Ishikawa (cell line): ENCODE measurements around the gene PPP2R2C.
A peak's percentile ranks its signal among the peaks of the same experiment; 100 is the strongest.

Source experiments
- CEBPB ChIP-seq: IDR thresholded peaks from 2 replicates; pipeline ENCODE4 v1.6.1; 2012
- CREB1 ChIP-seq: IDR thresholded peaks from 2 replicates; pipeline ENCODE4 v1.6.1; 2012; ENCODE audit warnings: low read depth
- EGR1 ChIP-seq: IDR thresholded peaks from 2 replicates; pipeline ENCODE4 v1.6.1; 2012
- EP300 ChIP-seq: IDR thresholded peaks from 2 replicates; pipeline ENCODE4 v1.6.1; 2012; ENCODE audit warnings: borderline replicate concordance
- FOXM1 ChIP-seq: IDR thresholded peaks from 2 replicates; pipeline ENCODE4 v1.6.1; 2012; ENCODE audit warnings: low read depth, borderline replicate concordance
- NFIC ChIP-seq: IDR thresholded peaks from 2 replicates; pipeline ENCODE4 v1.6.1; 2012
- RAD21 ChIP-seq: IDR thresholded peaks from 2 replicates; pipeline ENCODE4 v1.6.1; 2012; ENCODE audit warnings: low read depth
- TAF1 ChIP-seq: IDR thresholded peaks from 2 replicates; pipeline ENCODE4 v1.6.1; 2012; ENCODE audit warnings: low read depth, mild to moderate bottlenecking
- TCF12 ChIP-seq: IDR thresholded peaks from 2 replicates; pipeline ENCODE4 v1.6.1; 2012; ENCODE audit warnings: low read depth
- TEAD4 ChIP-seq: IDR thresholded peaks from 2 replicates; pipeline ENCODE4 v1.6.1; 2012
- YY1 ChIP-seq: IDR thresholded peaks from 2 replicates; pipeline ENCODE4 v1.6.1; 2012; ENCODE audit warnings: low read depth
- ZBTB7A ChIP-seq: IDR thresholded peaks from 2 replicates; pipeline ENCODE4 v1.6.1; 2012; ENCODE audit warnings: low read depth
- TF ChIP-seq, protein P1 (sequence below): IDR thresholded peaks from 2 replicates; pipeline ENCODE4 v1.6.1; 2012; ENCODE audit warnings: low read depth, mild to moderate bottlenecking
- TF ChIP-seq, protein P2 (sequence below): IDR thresholded peaks from 2 replicates; pipeline ENCODE4 v1.6.1; 2012
- TF ChIP-seq, protein P3 (sequence below): IDR thresholded peaks from 2 replicates; pipeline ENCODE4 v1.6.1; 2012

PPP2R2C gene

DNA sequence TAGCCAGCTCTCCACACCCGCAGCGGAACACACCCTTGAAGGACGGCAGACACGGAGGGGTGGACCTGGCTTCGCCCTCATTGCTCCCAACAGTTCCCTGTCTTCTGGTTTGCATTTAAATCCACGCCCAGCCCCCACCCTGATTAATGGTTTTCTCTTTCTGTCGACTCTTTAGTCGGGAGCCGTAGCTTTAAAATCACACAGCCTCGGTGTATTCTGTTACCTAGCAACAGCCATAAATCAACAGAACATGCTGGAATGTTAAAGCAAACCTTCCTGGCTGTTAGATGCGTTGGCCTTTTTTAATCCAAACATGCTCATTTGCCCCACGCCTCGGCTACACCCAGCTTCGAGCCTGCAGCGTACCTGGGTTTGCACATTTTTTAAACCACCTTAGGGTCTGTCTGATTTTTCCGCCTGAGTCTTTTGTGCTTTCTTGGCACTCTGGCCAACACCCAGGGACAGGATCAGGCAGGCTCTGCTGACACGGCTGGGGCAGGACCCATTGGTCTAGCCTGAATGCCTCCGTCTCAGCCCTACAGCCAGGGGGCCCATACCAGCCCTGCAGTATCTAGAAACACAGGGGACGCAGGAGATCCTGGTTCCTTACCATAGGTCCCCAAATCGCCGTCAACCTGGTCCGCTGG lies 21.4 kb upstream of the PPP2R2C start:
- TF ChIP-seq TEAD4 (peak; percentile 47; the same call in 1 of the 2 replicates), FOXM1 (no peak)

DNA sequence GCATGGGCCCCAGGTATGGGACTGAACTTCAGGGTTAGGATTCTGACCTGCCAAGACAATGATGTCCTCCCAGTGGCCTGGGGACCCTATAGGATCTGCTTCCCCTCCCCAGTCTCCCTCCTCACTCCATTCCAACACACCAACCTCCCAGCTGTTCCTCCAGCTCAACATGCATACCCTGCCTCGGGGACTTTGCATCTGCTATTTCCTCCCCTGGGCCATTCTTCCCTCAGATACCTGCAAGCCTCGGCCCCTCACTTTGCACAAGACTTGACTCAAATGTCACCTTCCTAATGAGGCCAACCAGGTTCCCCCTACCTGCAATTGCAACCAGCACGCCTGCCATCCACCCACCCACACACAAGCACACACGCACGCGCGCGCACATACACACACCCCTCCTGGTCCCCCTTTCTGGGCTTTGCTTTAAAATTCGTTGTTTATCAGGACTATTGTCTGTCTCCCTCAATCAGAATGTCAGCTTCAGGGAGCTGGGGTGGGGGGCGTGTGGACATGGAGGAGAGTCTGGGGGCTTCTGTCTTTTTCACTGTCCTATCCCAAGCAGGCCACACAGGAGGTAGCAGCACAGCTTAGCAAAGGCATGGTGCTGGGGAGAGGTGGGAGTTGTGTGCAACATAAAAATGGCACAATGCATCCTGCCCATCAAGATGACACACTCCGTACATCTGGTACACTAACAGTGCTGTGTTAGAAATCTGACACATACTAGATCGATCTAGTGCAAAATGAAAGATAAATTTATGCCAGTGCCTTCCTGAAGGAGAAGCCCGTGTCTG lies 20.6 kb upstream of the PPP2R2C start:
- TF ChIP-seq EGR1 (no peak), EP300 (no peak), TAF1 (no peak), NFIC (no peak), ZBTB7A (no peak), TCF12 (no peak)
- TF ChIP-seq, protein P1, sequence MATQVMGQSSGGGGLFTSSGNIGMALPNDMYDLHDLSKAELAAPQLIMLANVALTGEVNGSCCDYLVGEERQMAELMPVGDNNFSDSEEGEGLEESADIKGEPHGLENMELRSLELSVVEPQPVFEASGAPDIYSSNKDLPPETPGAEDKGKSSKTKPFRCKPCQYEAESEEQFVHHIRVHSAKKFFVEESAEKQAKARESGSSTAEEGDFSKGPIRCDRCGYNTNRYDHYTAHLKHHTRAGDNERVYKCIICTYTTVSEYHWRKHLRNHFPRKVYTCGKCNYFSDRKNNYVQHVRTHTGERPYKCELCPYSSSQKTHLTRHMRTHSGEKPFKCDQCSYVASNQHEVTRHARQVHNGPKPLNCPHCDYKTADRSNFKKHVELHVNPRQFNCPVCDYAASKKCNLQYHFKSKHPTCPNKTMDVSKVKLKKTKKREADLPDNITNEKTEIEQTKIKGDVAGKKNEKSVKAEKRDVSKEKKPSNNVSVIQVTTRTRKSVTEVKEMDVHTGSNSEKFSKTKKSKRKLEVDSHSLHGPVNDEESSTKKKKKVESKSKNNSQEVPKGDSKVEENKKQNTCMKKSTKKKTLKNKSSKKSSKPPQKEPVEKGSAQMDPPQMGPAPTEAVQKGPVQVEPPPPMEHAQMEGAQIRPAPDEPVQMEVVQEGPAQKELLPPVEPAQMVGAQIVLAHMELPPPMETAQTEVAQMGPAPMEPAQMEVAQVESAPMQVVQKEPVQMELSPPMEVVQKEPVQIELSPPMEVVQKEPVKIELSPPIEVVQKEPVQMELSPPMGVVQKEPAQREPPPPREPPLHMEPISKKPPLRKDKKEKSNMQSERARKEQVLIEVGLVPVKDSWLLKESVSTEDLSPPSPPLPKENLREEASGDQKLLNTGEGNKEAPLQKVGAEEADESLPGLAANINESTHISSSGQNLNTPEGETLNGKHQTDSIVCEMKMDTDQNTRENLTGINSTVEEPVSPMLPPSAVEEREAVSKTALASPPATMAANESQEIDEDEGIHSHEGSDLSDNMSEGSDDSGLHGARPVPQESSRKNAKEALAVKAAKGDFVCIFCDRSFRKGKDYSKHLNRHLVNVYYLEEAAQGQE, result no peak
- TF ChIP-seq, protein P2, sequence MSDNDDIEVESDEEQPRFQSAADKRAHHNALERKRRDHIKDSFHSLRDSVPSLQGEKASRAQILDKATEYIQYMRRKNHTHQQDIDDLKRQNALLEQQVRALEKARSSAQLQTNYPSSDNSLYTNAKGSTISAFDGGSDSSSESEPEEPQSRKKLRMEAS, result no peak

DNA sequence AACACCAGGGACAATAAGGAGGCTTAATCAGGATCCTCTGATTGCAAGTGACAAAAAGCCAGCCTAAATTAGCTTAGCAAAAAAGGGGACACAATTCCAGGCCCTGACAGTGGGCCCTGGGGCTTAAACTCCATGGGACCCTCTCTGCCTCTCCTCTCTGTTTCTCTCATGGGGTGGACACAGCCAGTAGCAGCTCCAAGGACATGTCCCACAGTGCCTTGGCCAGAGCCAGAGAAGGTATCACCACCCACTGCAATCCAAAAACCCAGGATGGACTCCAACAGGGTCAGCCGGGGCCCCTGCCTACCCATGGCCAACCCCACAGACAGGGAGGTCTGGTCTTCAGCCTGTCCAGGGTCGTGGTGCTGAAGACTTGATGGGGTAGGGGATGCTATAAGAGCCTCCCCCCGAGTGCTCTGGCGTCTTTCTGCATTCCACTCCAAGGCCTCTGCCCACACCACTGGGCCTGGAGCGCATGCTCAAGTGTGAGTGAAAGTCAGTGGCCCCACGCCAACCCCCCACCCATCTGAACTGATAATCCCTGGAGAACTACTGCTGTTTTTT lies 19.7 kb upstream of the PPP2R2C start:
- TF ChIP-seq TAF1, result no peak

DNA sequence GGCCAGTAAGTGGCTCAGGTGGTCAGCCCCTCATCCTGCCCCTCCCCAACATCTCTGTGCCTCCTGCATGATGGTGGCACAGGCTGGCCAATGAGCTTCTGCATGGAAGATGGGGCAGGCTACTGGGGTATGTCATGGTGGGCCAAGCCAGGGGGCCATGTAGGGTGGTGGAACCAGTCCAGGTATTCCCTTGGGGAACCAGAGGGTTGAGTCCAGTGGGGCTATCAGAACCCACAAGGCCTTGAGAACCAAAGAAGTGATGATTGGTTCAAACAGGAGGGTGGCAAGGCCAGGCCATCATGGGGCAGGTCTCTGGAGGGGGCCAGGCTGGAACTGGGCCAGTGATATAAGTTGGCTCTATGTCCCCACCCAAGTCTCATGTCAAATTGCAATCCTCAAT lies 18.8 kb upstream of the PPP2R2C start:
- no peak for TF ChIP-seq TEAD4

DNA sequence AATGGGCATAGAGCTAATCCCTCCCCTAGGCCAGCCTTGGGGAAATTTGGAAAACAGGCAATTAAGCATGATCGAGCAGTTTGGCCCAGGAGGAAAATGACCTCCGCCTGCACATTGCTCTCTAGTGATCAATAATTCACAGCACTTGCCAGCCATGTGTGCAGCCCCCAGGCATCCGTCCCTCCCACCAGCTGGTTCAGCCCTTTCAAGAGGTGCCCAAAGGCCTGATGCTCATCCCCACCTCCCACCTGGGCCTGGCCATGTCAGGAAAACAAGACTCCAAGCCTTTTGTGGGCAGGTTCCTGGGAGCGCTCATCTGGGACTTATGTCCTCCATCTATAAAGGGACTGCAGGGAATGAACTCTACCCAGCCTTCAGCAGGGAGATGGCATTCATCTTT lies 17.5 kb upstream of the PPP2R2C start:
- no peak for TF ChIP-seq NFIC
- TF ChIP-seq ZBTB7A, result no peak
- no peak for TF ChIP-seq TEAD4
- TF ChIP-seq CEBPB, result no peak

DNA sequence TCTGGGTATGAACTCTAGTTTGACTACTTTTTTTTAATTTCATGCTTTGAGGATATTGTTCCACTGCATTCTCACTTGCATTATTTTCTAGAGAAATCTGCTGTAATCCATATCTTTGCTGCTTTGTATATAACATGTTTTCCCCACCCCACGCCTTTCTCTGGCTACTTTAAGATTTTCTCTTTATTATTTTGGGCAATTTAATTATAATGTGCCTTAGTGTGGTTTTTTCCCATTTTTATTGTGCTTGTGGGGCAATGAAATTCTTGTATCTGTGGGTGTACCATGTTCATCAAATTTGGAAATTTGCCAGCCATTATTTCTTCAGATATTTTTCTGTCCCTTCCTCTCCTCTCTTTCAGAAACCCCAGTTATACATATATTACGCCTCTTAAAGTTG lies 15.1 kb upstream of the PPP2R2C start:
- TF ChIP-seq TAF1 (no peak), FOXM1 (no peak), EGR1 (no peak), RAD21 (no peak), YY1 (no peak), ZBTB7A (no peak), CEBPB (no peak), NFIC (no peak), CREB1 (no peak), TCF12 (no peak), EP300 (no peak), TEAD4 (no peak)
- TF ChIP-seq, protein P1, result no peak
- TF ChIP-seq, protein P2, result no peak
- TF ChIP-seq, protein P3, sequence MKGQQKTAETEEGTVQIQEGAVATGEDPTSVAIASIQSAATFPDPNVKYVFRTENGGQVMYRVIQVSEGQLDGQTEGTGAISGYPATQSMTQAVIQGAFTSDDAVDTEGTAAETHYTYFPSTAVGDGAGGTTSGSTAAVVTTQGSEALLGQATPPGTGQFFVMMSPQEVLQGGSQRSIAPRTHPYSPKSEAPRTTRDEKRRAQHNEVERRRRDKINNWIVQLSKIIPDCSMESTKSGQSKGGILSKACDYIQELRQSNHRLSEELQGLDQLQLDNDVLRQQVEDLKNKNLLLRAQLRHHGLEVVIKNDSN, result no peak

DNA sequence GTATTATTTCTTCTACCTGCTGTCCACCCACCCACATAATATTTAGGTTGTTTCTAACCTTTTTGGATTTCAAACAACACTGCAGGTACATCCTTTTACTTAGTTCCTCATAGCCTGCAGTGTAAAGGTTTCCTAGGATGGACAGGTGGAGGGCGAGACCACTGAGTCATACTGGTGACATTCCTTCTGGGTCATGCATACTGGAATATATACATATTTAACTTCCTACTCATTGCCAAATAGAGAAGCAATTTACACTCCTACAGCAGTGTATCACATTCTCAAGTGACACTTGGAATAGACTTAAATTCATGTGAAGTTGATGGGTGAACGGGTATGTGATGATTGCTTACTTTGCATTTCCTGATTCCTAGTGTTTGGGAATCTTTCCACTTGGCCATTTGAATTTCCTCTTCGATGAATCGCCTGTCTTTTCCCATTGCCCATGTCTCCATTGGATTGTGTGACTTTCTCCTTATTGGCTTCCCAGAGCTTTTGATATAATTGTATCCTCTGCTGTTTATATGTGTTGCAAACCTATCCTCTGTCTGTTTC lies 8.2 kb upstream of the PPP2R2C start:
- TF ChIP-seq, protein P2, result no peak
- TF ChIP-seq EGR1 (no peak), RAD21 (no peak), TCF12 (no peak), NFIC (no peak), TEAD4 (no peak), YY1 (no peak), TAF1 (no peak), EP300 (no peak), CEBPB (no peak), ZBTB7A (no peak)
- TF ChIP-seq, protein P1, result no peak
- TF ChIP-seq, protein P3, result no peak
